HepG2 (cell line): ENCODE data around the gene CYP46A1. TPM values are rescaled to one million over a fixed set of nuclear protein-coding genes. Genes with fewer than 3 reads are reported as not detected.

ENCODE experiments used
- ATAC-seq: fragments of 200-7000 bp; cut with Tn5 transposase; 3 replicates; pipeline ENCODE4 v1.9.1; 2020; ENCODE audit warnings: mild to moderate bottlenecking, moderate library complexity
- BruUV-seq: library from RNA; stranded (reverse); fragments of 400-500 nt; replicated peaks from 2 replicates; lab custom pipeline; 2021; lab: Mats Ljungman, UMichigan
- CTCF ChIA-PET: fragments of 300-600 bp; formaldehyde crosslinking; extraction: SDS; loops from one replicate; lab custom pipeline; 2021; ENCODE audit warnings: low total read pairs, inconsistent platforms, low intra/inter-chr PET ratio; lab: Yijun Ruan, JAX
- POLR2A ChIA-PET: fragments of 350-600 bp; sonication (Branson Sonifier 250); formaldehyde crosslinking; loops from one replicate; lab custom pipeline; 2020; ENCODE audit warnings: antibody characterized with exemption, inconsistent platforms; lab: Yijun Ruan, JAX
- DNase-seq: peaks from one replicate; pipeline ENCODE4 v3.0.0-alpha.2; 2015; ENCODE audit warnings: low spot score
- FAIRE-seq: peaks from 3 replicates; lab custom pipeline; 2011; peaks lifted over from hg19 to GRCh38; lab: Jason Lieb, UNC
- H2AFZ ChIP-seq: one replicate; pipeline ENCODE4 v1.6.1; 2011; ENCODE audit warnings: low read length, inconsistent platforms
- H3K27ac ChIP-seq: fragments of 300-600 bp; 3 replicates; pipeline ENCODE4 v1.8.0; 2011; ENCODE audit warnings: mixed run types, mild to moderate bottlenecking, mixed read lengths, low read length, inconsistent platforms; ENCODE audit not compliant: insufficient read depth; ENCODE audit errors: extremely low read length
- H3K27me3 ChIP-seq, 2 experiments: fragments of 200-600 bp in 1 of 2; 2 replicates in 1 of 2; 3 replicates in 1 of 2; pipeline versions ENCODE4 v1.6.0 to v1.8.0; 2011; ENCODE audit warnings: low read length in 2 of 2, mild to moderate bottlenecking in 2 of 2, moderate library complexity in 2 of 2, inconsistent platforms in 1 of 2; ENCODE audit not compliant: insufficient read depth in 2 of 2, control insufficient read depth in 1 of 2
- H3K36me3 ChIP-seq, 2 experiments: fragments of 200-600 bp in 1 of 2; replicated peaks in 1 of 2; 2 replicates in 1 of 2; 3 replicates in 1 of 2; pipeline versions ENCODE4 v1.5.1 to v1.8.0; 2011; ENCODE audit warnings: low read length in 2 of 2, inconsistent platforms in 1 of 2; ENCODE audit not compliant: insufficient read depth in 2 of 2, control insufficient read depth in 1 of 2
- H3K4me1 ChIP-seq: 2 replicates; pipeline ENCODE4 v1.5.1; 2012; ENCODE audit warnings: low read length, inconsistent platforms; ENCODE audit not compliant: insufficient read depth
- H3K4me2 ChIP-seq: 2 replicates; pipeline ENCODE4 v1.6.0; 2011; ENCODE audit warnings: low read depth, low read length, inconsistent platforms
- H3K4me3 ChIP-seq, 3 experiments: fragments of 200-600 bp in 1 of 3; sonication (generic), shearing (Covaris generic) in 1 of 3; replicated peaks in 1 of 3; 2 replicates each; pipeline ENCODE4 v1.5.1; 2011 to 2016; ENCODE audit warnings: low read length in 3 of 3, inconsistent platforms in 2 of 3, low read depth in 2 of 3, mild to moderate bottlenecking in 2 of 3, control low read depth in 1 of 3, mixed read lengths in 1 of 3; ENCODE audit not compliant: insufficient read depth in 1 of 3
- H3K79me2 ChIP-seq: one replicate; pipeline ENCODE4 v1.6.1; 2011; ENCODE audit warnings: low read length, inconsistent platforms; ENCODE audit not compliant: insufficient read depth
- H3K9ac ChIP-seq: 2 replicates; pipeline ENCODE4 v1.6.0; 2011; ENCODE audit warnings: mild to moderate bottlenecking, low read depth, low read length, inconsistent platforms; ENCODE audit not compliant: insufficient read depth
- H3K9me3 ChIP-seq: 2 replicates; pipeline ENCODE4 v1.5.1; 2012; ENCODE audit warnings: mild to moderate bottlenecking, low read length
- H4K20me1 ChIP-seq: 2 replicates; pipeline ENCODE4 v1.6.0; 2011; ENCODE audit warnings: inconsistent platforms, mild to moderate bottlenecking, low read length, moderate library complexity; ENCODE audit not compliant: insufficient read depth
- ARHGAP35 ChIP-seq: sonication (generic); formaldehyde crosslinking; IDR thresholded peaks from 2 replicates; pipeline ENCODE4 v1.9.0; 2022; ENCODE audit warnings: mild to moderate bottlenecking, inconsistent platforms, moderate library complexity, missing genetic modification reagents, borderline replicate concordance
- DPF2 ChIP-seq: sonication (generic); formaldehyde crosslinking; IDR thresholded peaks from 2 replicates; pipeline ENCODE4 v1.4.0; 2020; ENCODE audit warnings: mild to moderate bottlenecking, low read depth, missing genetic modification reagents, borderline replicate concordance
- EHMT2 ChIP-seq: fragments of 200-600 bp; sonication (generic); IDR thresholded peaks from 2 replicates; pipeline ENCODE4 v1.7.0; 2017; ENCODE audit warnings: antibody characterized with exemption, low read depth, low read length, borderline replicate concordance
- ISX ChIP-seq: sonication (generic); formaldehyde crosslinking; conservative IDR thresholded peaks from 2 replicates; pipeline ENCODE4 v1.5.0; 2020; ENCODE audit warnings: missing genetic modification reagents
- JARID2 ChIP-seq: sonication (generic); formaldehyde crosslinking; IDR thresholded peaks from 2 replicates; pipeline ENCODE4 v1.8.1; 2023; ENCODE audit warnings: missing genetic modification reagents, inconsistent platforms; ENCODE audit not compliant: insufficient replicate concordance
- MIER2 ChIP-seq: IDR thresholded peaks from 2 replicates; pipeline ENCODE4 v1.6.1; 2016; ENCODE audit warnings: missing biosample characterization, missing genetic modification reagents
- NFIC ChIP-seq: IDR thresholded peaks from 2 replicates; pipeline ENCODE4 v1.6.1; 2012; ENCODE audit warnings: mild to moderate bottlenecking, low read length, inconsistent platforms
- SCMH1 ChIP-seq: sonication (generic); formaldehyde crosslinking; IDR thresholded peaks from 2 replicates; pipeline ENCODE4 v1.9.0; 2021; ENCODE audit warnings: missing genetic modification reagents, mild to moderate bottlenecking, borderline replicate concordance
- SUZ12 ChIP-seq: fragments of 150-350 bp; IDR thresholded peaks from 2 replicates; pipeline ENCODE4 v1.6.1; 2014; ENCODE audit warnings: low read depth, low read length
- TP53 ChIP-seq: sonication (generic); formaldehyde crosslinking; conservative IDR thresholded peaks from 2 replicates; pipeline ENCODE4 v1.4.0; 2020; ENCODE audit warnings: missing genetic modification reagents
- ZNF10 ChIP-seq: sonication (generic); formaldehyde crosslinking; IDR thresholded peaks from 2 replicates; pipeline ENCODE4 v1.4.0; 2020; ENCODE audit warnings: mild to moderate bottlenecking, low read depth, missing genetic modification reagents, borderline replicate concordance
- ZNF101 ChIP-seq: sonication (generic); formaldehyde crosslinking; IDR thresholded peaks from 2 replicates; pipeline ENCODE4 v1.4.0; 2020; ENCODE audit warnings: mild to moderate bottlenecking, low read depth, missing genetic modification reagents, borderline replicate concordance
- ZNF326 ChIP-seq: sonication (generic); formaldehyde crosslinking; IDR thresholded peaks from 2 replicates; pipeline ENCODE4 v1.4.0; 2020; ENCODE audit warnings: missing genetic modification reagents, borderline replicate concordance
- WGBS: methylation state at CpG from one replicate; pipeline ENCODE4 v1.1.6; 2017; ENCODE audit warnings: low lambda C conversion rate; 5-methylcytosine and 5-hydroxymethylcytosine counted together
- in situ Hi-C: cut with HindIII; loops from 2 replicates; pipeline ENCODE4 v1.10.0; 2017; ENCODE audit warnings: low pct_unique_long_range_greater_than_20kb; ENCODE audit not compliant: extremely low pct_ligation_motif_present
- intact Hi-C: fragments of 100-400 bp; cut with micrococcal nuclease; formaldehyde crosslinking; loops from one replicate; pipeline ENCODE4 v1.10.0; 2022; ENCODE audit not compliant: unreplicated experiment
- polyA plus RNA-seq, 8 experiments: library from polyadenylated mRNA; depleted of rRNA in 3 of 8; stranded (reverse) in 7 of 8; unstranded in 1 of 8; fragments of >200 nt; fragmentation: Illumina TruSeq in 4 of 8; extraction: Trizol in 4 of 8; gene quantifications; 2 replicates each; pipeline versions ENCODE4 v1.2.1 to v1.2.3, GENCODE V29; 2011 to 2016; ENCODE audit warnings: low read depth in 4 of 8, missing spikeins in 1 of 8, mixed read lengths in 1 of 8; ENCODE audit not compliant: insufficient read depth in 1 of 8
- total RNA-seq, 5 experiments: library from RNA; depleted of rRNA; stranded (reverse); fragments of >200 nt; fragmentation: Illumina TruSeq; extraction: Trizol; gene quantifications; 2 replicates each; pipeline ENCODE4 v1.2.3, GENCODE V29; 2016; ENCODE audit warnings: low read depth in 1 of 5
- TF ChIP-seq, protein P1 (sequence below): sonication (generic); formaldehyde crosslinking; IDR thresholded peaks from 2 replicates; pipeline ENCODE4 v1.4.0; 2020; ENCODE audit warnings: missing genetic modification reagents
- TF ChIP-seq, protein P2 (sequence below): sonication (generic); formaldehyde crosslinking; IDR thresholded peaks from 2 replicates; pipeline ENCODE4 v1.8.1; 2023; ENCODE audit warnings: mild to moderate bottlenecking, missing genetic modification reagents
- TF ChIP-seq, protein P3 (sequence below), 2 experiments: sonication (generic) in 1 of 2; formaldehyde crosslinking in 1 of 2; IDR thresholded peaks; 2 replicates each; pipeline versions ENCODE4 v1.4.0 to v1.6.1; 2018 to 2020; ENCODE audit warnings: missing genetic modification reagents in 2 of 2, borderline replicate concordance in 1 of 2, low read depth in 1 of 2, mild to moderate bottlenecking in 1 of 2, missing biosample characterization in 1 of 2
- TF ChIP-seq, protein P4 (sequence below): sonication (generic); formaldehyde crosslinking; IDR thresholded peaks from 2 replicates; pipeline ENCODE4 v1.4.0; 2020; ENCODE audit warnings: missing genetic modification reagents

CYP46A1 gene
- total and polyA plus RNA-seq, 2 of the 13 experiments (the other 11 are each of a cell fraction or from before 2014, with no cell fraction given) = not detected

DNA sequence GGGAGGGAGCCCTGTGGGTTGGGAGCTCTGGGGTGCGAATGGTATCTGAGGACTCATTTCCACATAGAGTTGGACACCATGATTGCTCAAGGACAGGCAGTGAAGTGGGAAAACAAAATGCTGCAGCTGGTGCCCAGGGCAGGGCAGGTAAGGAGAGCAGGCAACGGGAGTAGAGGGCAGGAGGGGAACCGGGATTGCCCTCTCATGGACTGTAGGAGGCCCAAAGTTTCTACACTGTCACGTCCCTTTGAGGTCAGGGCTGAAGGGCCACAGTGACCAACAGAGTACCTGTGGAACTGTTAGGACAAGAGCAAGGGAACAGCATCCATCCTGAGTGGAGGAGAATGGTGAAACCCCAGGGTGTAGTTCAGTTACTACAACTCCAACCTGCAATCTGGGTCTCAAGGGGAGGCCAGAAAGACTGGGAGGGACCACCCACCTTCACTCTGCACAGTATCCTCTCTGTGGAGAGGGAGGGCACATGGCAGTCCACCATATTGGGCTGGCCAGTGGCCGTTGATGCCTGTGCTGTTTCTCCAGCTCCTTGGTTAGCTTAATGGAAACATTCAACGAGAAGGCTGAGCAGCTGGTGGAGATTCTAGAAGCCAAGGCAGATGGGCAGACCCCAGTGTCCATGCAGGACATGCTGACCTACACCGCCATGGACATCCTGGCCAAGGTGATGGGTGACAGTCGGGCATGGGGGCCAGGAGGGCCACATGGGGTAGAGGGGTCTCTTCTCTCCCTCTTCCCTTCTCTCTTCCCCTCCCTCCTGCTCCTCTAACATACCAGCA, 22.2 kb downstream of the CYP46A1 start:
- no TSS peak for BruUV-seq
- WGBS = 7% methylated on average over 8 of the region's 8 CpGs
- TF ChIP-seq EHMT2 (no peak), ZNF326 (CRISPR knock-in tag) (no peak), SUZ12 (no peak), ISX (CRISPR knock-in tag) (no peak), ARHGAP35 (CRISPR knock-in tag) (no peak), ZNF10 (CRISPR knock-in tag) (no peak), DPF2 (no peak), ZNF101 (CRISPR knock-in tag) (no peak), JARID2 (CRISPR knock-in tag) (no peak), SCMH1 (CRISPR knock-in tag) (no peak), MIER2 (CRISPR knock-in tag) (no peak), NFIC (no peak), TP53 (CRISPR knock-in tag) (no peak)
- TF ChIP-seq, protein P1, sequence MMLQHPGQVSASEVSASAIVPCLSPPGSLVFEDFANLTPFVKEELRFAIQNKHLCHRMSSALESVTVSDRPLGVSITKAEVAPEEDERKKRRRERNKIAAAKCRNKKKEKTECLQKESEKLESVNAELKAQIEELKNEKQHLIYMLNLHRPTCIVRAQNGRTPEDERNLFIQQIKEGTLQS (CRISPR knock-in tag) = no peak
- TF ChIP-seq, protein P2, sequence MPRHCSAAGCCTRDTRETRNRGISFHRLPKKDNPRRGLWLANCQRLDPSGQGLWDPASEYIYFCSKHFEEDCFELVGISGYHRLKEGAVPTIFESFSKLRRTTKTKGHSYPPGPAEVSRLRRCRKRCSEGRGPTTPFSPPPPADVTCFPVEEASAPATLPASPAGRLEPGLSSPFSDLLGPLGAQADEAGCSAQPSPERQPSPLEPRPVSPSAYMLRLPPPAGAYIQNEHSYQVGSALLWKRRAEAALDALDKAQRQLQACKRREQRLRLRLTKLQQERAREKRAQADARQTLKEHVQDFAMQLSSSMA (CRISPR knock-in tag) = no peak
- TF ChIP-seq, protein P3, sequence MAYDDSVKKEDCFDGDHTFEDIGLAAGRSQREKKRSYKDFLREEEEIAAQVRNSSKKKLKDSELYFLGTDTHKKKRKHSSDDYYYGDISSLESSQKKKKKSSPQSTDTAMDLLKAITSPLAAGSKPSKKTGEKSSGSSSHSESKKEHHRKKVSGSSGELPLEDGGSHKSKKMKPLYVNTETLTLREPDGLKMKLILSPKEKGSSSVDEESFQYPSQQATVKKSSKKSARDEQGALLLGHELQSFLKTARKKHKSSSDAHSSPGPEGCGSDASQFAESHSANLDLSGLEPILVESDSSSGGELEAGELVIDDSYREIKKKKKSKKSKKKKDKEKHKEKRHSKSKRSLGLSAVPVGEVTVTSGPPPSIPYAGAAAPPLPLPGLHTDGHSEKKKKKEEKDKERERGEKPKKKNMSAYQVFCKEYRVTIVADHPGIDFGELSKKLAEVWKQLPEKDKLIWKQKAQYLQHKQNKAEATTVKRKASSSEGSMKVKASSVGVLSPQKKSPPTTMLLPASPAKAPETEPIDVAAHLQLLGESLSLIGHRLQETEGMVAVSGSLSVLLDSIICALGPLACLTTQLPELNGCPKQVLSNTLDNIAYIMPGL (CRISPR knock-in tag; IDR thresholded peaks at IDR 0.05; ENCODE audit: borderline replicate concordance in 1 of 2, low read depth in 1 of 2) = no peak
- TF ChIP-seq, protein P4, sequence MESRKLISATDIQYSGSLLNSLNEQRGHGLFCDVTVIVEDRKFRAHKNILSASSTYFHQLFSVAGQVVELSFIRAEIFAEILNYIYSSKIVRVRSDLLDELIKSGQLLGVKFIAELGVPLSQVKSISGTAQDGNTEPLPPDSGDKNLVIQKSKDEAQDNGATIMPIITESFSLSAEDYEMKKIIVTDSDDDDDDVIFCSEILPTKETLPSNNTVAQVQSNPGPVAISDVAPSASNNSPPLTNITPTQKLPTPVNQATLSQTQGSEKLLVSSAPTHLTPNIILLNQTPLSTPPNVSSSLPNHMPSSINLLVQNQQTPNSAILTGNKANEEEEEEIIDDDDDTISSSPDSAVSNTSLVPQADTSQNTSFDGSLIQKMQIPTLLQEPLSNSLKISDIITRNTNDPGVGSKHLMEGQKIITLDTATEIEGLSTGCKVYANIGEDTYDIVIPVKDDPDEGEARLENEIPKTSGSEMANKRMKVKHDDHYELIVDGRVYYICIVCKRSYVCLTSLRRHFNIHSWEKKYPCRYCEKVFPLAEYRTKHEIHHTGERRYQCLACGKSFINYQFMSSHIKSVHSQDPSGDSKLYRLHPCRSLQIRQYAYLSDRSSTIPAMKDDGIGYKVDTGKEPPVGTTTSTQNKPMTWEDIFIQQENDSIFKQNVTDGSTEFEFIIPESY (CRISPR knock-in tag) = no peak
- H2AFZ ChIP-seq = no peak overlapping the region
- in situ Hi-C loops (no loop called here), intact Hi-C loops (no loop called here)
- H3K27ac ChIP-seq = no peak overlapping the region
- no peaks in the 10 kb centered on the region; a peak in 1 of 5 replicates for H3K27me3 ChIP-seq
- no peaks in the 10 kb centered on the region for H3K36me3 ChIP-seq
- H3K4me1 ChIP-seq = no peaks in the 10 kb centered on the region
- H4K20me1 ChIP-seq = no peaks in the 10 kb centered on the region
- H3K79me2 ChIP-seq = no peaks in the 10 kb centered on the region
- POLR2A ChIA-PET = no interaction called here
- no peak for FAIRE-seq
- ATAC-seq = no peak
- peaks cover 16% of the 10 kb centered on the region for H3K9me3 ChIP-seq
- CTCF ChIA-PET = no interaction called here
- no peak for DNase-seq
- no peak overlapping the region for H3K9ac ChIP-seq
- no peak overlapping the region for H3K4me2 ChIP-seq
- no peak overlapping the region for H3K4me3 ChIP-seq
